SJSA1 (cell line): ENCODE data around the gene CLEC17A. TPM values are rescaled to one million over a fixed set of nuclear protein-coding genes. Genes with fewer than 3 reads are reported as not detected.

ENCODE experiments used
- DNase-seq, 2 experiments: peaks; one replicate each; pipeline ENCODE4 v3.0.0-alpha.2; 2015 to 2020; ENCODE audit warnings: low spot score in 2 of 2, low read depth in 1 of 2
- H3K27ac ChIP-seq: fragments of 250-450 bp; sonication (Bioruptor Pico); 2 replicates; pipeline ENCODE4 v1.5.1; 2020; ENCODE audit warnings: mild to moderate bottlenecking, moderate library complexity
- H3K27me3 ChIP-seq: fragments of 250-450 bp; sonication (Bioruptor Pico); replicated peaks from 2 replicates; pipeline ENCODE4 v1.5.1; 2020; ENCODE audit warnings: mild to moderate bottlenecking, moderate library complexity
- H3K36me3 ChIP-seq: fragments of 250-450 bp; sonication (Bioruptor Pico); 2 replicates; pipeline ENCODE4 v1.5.1; 2020; ENCODE audit warnings: mild to moderate bottlenecking
- H3K4me1 ChIP-seq: fragments of 250-450 bp; sonication (Bioruptor Pico); replicated peaks from 2 replicates; pipeline ENCODE4 v1.6.1; 2021; ENCODE audit warnings: mild to moderate bottlenecking
- H3K4me3 ChIP-seq: fragments of 250-450 bp; sonication (Bioruptor Pico); 2 replicates; pipeline ENCODE4 v1.5.1; 2020; ENCODE audit warnings: mild to moderate bottlenecking
- H3K9me3 ChIP-seq: fragments of 250-450 bp; sonication (Bioruptor Pico); replicated peaks from 2 replicates; pipeline ENCODE4 v1.5.1; 2020; ENCODE audit warnings: mild to moderate bottlenecking
- total RNA-seq: library from RNA; depleted of rRNA; stranded (reverse); fragments of >200 nt; shearing (Covaris generic); gene quantifications from 2 replicates; pipeline ENCODE4 v1.2.3, GENCODE V29; 2014

Gene CLEC17A
- total RNA-seq, 1 experiment from 2014 or later: 0.18 TPM

- peaks cover 3% of the 10 kb centered on the region; the same call in 1 of the 2 replicates for H3K36me3 ChIP-seq
- H3K27ac ChIP-seq: no peak overlapping the region
- no peaks in the 10 kb centered on the region for H3K9me3 ChIP-seq
- no peaks in the 10 kb centered on the region for H3K27me3 ChIP-seq
- H3K4me1 ChIP-seq: peaks cover 13% of the 10 kb centered on the region
- no peak overlapping the region for H3K4me3 ChIP-seq
- no peak for DNase-seq
Observed at GRCh38 chr19:14553042-14553938, 29.6 kb upstream of the CLEC17A start.

GRCh38 chr19:14553939-14554243 is 29.0 kb upstream of the CLEC17A start:
- Histone ChIP-seq H3K4me3 (no peak overlapping the region), H3K4me1 (peaks cover 13% of the 10 kb centered on the region), H3K9me3 (no peaks in the 10 kb centered on the region), H3K27me3 (no peaks in the 10 kb centered on the region), H3K27ac (no peak overlapping the region), H3K36me3 (no peaks in the 10 kb centered on the region)
- no peak for DNase-seq

- Histone ChIP-seq H3K27ac (no peak overlapping the region), H3K9me3 (no peaks in the 10 kb centered on the region), H3K4me1 (peaks cover 13% of the 10 kb centered on the region), H3K36me3 (no peaks in the 10 kb centered on the region), H3K27me3 (no peaks in the 10 kb centered on the region), H3K4me3 (no peak overlapping the region)
- no peak for DNase-seq
Observed at GRCh38 chr19:14554382-14554812, 28.5 kb upstream of the CLEC17A start.

- Histone ChIP-seq H3K27ac (no peak overlapping the region), H3K4me3 (no peak overlapping the region), H3K4me1 (peaks cover 13% of the 10 kb centered on the region), H3K9me3 (no peaks in the 10 kb centered on the region), H3K27me3 (no peaks in the 10 kb centered on the region), H3K36me3 (no peaks in the 10 kb centered on the region)
- no peak for DNase-seq
Observed at GRCh38 chr19:14555918-14556661, 26.8 kb upstream of the CLEC17A start.

GRCh38 chr19:14556662-14557188 is 26.2 kb upstream of the CLEC17A start:
- Histone ChIP-seq H3K27me3 (no peaks in the 10 kb centered on the region), H3K4me1 (peaks cover 10% of the 10 kb centered on the region), H3K36me3 (no peaks in the 10 kb centered on the region), H3K4me3 (no peak overlapping the region), H3K27ac (no peak overlapping the region), H3K9me3 (no peaks in the 10 kb centered on the region)
- DNase-seq: peak; percentile 76 to 87

GRCh38 chr19:14558370-14559066 is 24.4 kb upstream of the CLEC17A start:
- Histone ChIP-seq H3K27me3 (no peaks in the 10 kb centered on the region), H3K27ac (no peak overlapping the region), H3K4me1 (peaks cover 10% of the 10 kb centered on the region), H3K36me3 (peaks cover under 1% of the 10 kb centered on the region; the same call in 1 of the 2 replicates), H3K4me3 (no peak overlapping the region), H3K9me3 (no peaks in the 10 kb centered on the region)
- no peak for DNase-seq

- peaks cover 10% of the 10 kb centered on the region for H3K4me1 ChIP-seq
- H3K4me3 ChIP-seq: no peak overlapping the region
- H3K36me3 ChIP-seq: peaks cover 12% of the 10 kb centered on the region
- H3K9me3 ChIP-seq: no peaks in the 10 kb centered on the region
- no peak overlapping the region for H3K27ac ChIP-seq
- H3K27me3 ChIP-seq: no peaks in the 10 kb centered on the region
- no peak for DNase-seq
Observed at GRCh38 chr19:14559916-14560775, 22.7 kb upstream of the CLEC17A start.

GRCh38 chr19:14560776-14561108 is 22.1 kb upstream of the CLEC17A start:
- DNase-seq: no peak
- no peak overlapping the region for H3K27ac ChIP-seq
- H3K36me3 ChIP-seq: peaks cover 18% of the 10 kb centered on the region
- H3K9me3 ChIP-seq: no peaks in the 10 kb centered on the region
- H3K4me3 ChIP-seq: no peak overlapping the region
- peaks cover 9% of the 10 kb centered on the region for H3K4me1 ChIP-seq
- H3K27me3 ChIP-seq: no peaks in the 10 kb centered on the region

GRCh38 chr19:14561249-14561648 is 21.6 kb upstream of the CLEC17A start:
- Histone ChIP-seq H3K27ac (no peak overlapping the region), H3K9me3 (no peaks in the 10 kb centered on the region), H3K4me3 (no peak overlapping the region), H3K36me3 (peaks cover 23% of the 10 kb centered on the region), H3K27me3 (no peaks in the 10 kb centered on the region), H3K4me1 (peaks cover 6% of the 10 kb centered on the region; the same call in 1 of the 2 replicates)
- DNase-seq: no peak

GRCh38 chr19:14561847-14562351 is 21.0 kb upstream of the CLEC17A start:
- Histone ChIP-seq H3K4me3 (no peak overlapping the region), H3K27ac (no peak overlapping the region), H3K9me3 (no peaks in the 10 kb centered on the region), H3K4me1 (no peaks in the 10 kb centered on the region), H3K36me3 (peaks cover 26% of the 10 kb centered on the region), H3K27me3 (no peaks in the 10 kb centered on the region)
- DNase-seq: no peak

- Histone ChIP-seq H3K36me3 (peaks cover 32% of the 10 kb centered on the region), H3K27ac (no peak overlapping the region), H3K4me1 (no peaks in the 10 kb centered on the region), H3K9me3 (no peaks in the 10 kb centered on the region), H3K4me3 (no peak overlapping the region), H3K27me3 (no peaks in the 10 kb centered on the region)
- no peak for DNase-seq
Observed at GRCh38 chr19:14562660-14563589, 20.0 kb upstream of the CLEC17A start.

GRCh38 chr19:14563590-14563926 is 19.3 kb upstream of the CLEC17A start:
- Histone ChIP-seq H3K27ac (no peak overlapping the region), H3K27me3 (no peaks in the 10 kb centered on the region), H3K9me3 (no peaks in the 10 kb centered on the region), H3K36me3 (peaks cover 39% of the 10 kb centered on the region), H3K4me3 (no peak overlapping the region), H3K4me1 (no peaks in the 10 kb centered on the region)
- DNase-seq: no peak
